PC-3 (cell line): ENCODE results near the gene LIPC. TPM values are rescaled to one million over a fixed set of nuclear protein-coding genes. Genes with fewer than 3 reads are reported as not detected.
A peak's percentile ranks its signal among the peaks of the same experiment; 100 is the strongest.

Experiments
- ATAC-seq: fragments of 200-7000 bp; cut with Tn5 transposase; 2 replicates; pipeline ENCODE4 v1.9.1; 2020; ENCODE audit warnings: mild to moderate bottlenecking, moderate library complexity
- BruUV-seq: library from RNA; stranded (reverse); fragments of 400-500 nt; replicated peaks from 2 replicates; lab custom pipeline; 2021; lab: Mats Ljungman, UMichigan
- CTCF ChIA-PET: fragments of 300-600 bp; sonication (Branson Sonifier 250); formaldehyde crosslinking; loops from one replicate; lab custom pipeline; 2022; ENCODE audit warnings: antibody characterized with exemption; lab: Charles Lee
- POLR2A ChIA-PET: fragments of 300-600 bp; sonication (Branson Sonifier 250); formaldehyde crosslinking; loops from one replicate; lab custom pipeline; 2022; ENCODE audit warnings: antibody characterized with exemption; ENCODE audit not compliant: unreplicated experiment; lab: Charles Lee
- DNase-seq: peaks from one replicate; pipeline ENCODE4 v3.0.0-alpha.2; 2015
- H2AFZ ChIP-seq: fragments of 300-600 bp; sonication (generic); 2 replicates; pipeline ENCODE4 v1.6.0; 2016; ENCODE audit warnings: antibody characterized with exemption, low read length
- H3F3A ChIP-seq: fragments of 300-600 bp; sonication (generic); one replicate; pipeline ENCODE4 v1.6.0; 2017; ENCODE audit warnings: antibody characterized with exemption, low read length, control low read depth, mild to moderate bottlenecking; ENCODE audit not compliant: unreplicated experiment
- H3K27ac ChIP-seq: fragments of 300-600 bp; sonication (generic); 2 replicates; pipeline ENCODE4 v1.5.1; 2016; ENCODE audit warnings: mild to moderate bottlenecking, low read length
- H3K27me3 ChIP-seq: fragments of 300-600 bp; sonication (generic); 2 replicates; pipeline ENCODE4 v1.6.1; 2016; ENCODE audit warnings: low read length, mixed read lengths
- H3K36me3 ChIP-seq: fragments of 300-600 bp; sonication (generic); 2 replicates; pipeline ENCODE4 v1.6.1; 2016; ENCODE audit warnings: low read depth, mixed run types, low read length, mixed read lengths
- H3K4me1 ChIP-seq: fragments of 300-600 bp; sonication (generic); 2 replicates; pipeline ENCODE4 v1.5.1; 2016; ENCODE audit warnings: low read length; ENCODE audit not compliant: insufficient read depth
- H3K4me2 ChIP-seq: fragments of 300-600 bp; sonication (generic); 2 replicates; pipeline ENCODE4 v1.6.0; 2016; ENCODE audit warnings: low read length
- H3K4me3 ChIP-seq: fragments of 300-600 bp; sonication (generic); 2 replicates; pipeline ENCODE4 v1.5.1; 2016; ENCODE audit warnings: mild to moderate bottlenecking, low read length, mixed read lengths
- H3K79me2 ChIP-seq: fragments of 300-600 bp; sonication (generic); 2 replicates; pipeline ENCODE4 v1.6.1; 2017; ENCODE audit warnings: low read length, mixed read lengths
- H3K9ac ChIP-seq: fragments of 300-600 bp; sonication (generic); 2 replicates; pipeline ENCODE4 v1.6.0; 2016; ENCODE audit warnings: mild to moderate bottlenecking, low read length
- H3K9me2 ChIP-seq: fragments of 300-600 bp; sonication (generic); replicated peaks from 2 replicates; pipeline ENCODE4 v1.6.1; 2016; ENCODE audit warnings: mixed run types, low read length, mixed read lengths
- H3K9me3 ChIP-seq: fragments of 300-600 bp; sonication (generic); 2 replicates; pipeline ENCODE4 v1.6.1; 2016; ENCODE audit warnings: low read length, mixed read lengths
- H4K20me1 ChIP-seq: fragments of 300-600 bp; sonication (generic); 2 replicates; pipeline ENCODE4 v1.6.1; 2016; ENCODE audit warnings: low read length, mixed read lengths
- EZH2 ChIP-seq: fragments of 300-600 bp; sonication (generic); IDR thresholded peaks from one replicate; pipeline ENCODE4 v1.6.1; 2017; ENCODE audit warnings: antibody characterized with exemption, mild to moderate bottlenecking, low read length; ENCODE audit not compliant: unreplicated experiment
- EZH2phosphoT487 ChIP-seq: fragments of 300-600 bp; sonication (generic); IDR thresholded peaks from 2 replicates; pipeline ENCODE4 v1.6.1; 2018; ENCODE audit warnings: mild to moderate bottlenecking, antibody characterized with exemption, low read length, borderline replicate concordance
- intact Hi-C: fragments of 100-400 bp; cut with micrococcal nuclease; formaldehyde crosslinking; loops from 2 replicates; pipeline ENCODE4 v1.9.0; 2023
- total RNA-seq: library from RNA; depleted of rRNA; stranded (reverse); fragments of >200 nt; gene quantifications from 2 replicates; pipeline ENCODE4 v1.2.3, GENCODE V29; 2014
- TF ChIP-seq, protein P1 (sequence below): fragments of 300-600 bp; sonication (generic); conservative IDR thresholded peaks from 2 replicates; pipeline ENCODE4 v1.5.1; 2017; ENCODE audit warnings: antibody characterized with exemption, low read depth, mild to moderate bottlenecking, low read length

LIPC gene
- total RNA-seq, 1 experiment from 2014 or later: not detected

DNA sequence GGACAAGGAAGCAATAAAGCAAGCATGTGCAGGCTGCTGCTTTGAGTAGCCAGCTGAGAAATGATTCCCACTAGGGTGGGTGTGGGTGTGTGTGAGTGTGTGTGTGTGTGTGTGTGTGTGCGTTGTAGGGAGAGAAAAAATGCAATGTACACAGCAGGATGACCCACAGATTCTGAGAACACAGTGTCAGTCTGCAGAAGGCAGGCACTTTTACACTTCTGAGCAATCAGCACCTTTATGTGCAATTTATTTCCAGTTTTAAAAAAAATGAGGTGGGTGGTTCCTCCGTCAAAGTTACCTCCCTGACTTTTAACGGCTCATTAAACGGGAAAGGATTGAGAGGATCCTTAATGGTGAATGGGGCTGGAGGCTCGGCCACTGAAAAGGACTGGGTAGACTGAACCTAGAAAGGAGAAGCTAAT is 38.5 kb upstream of the LIPC start:
- ChIA-PET POLR2A (interaction anchor here (0.5 kb wide), 1 partner anchor 17 kb away, joined by 4 read pairs; no protein-coding TSS in a partner anchor), CTCF (no interaction called here)
- Histone ChIP-seq H3K27ac (peak overlapping the region; percentile 32; the same call in 1 of the 2 replicates), H3K79me2 (no peaks in the 10 kb centered on the region), H3K9me3 (no peaks in the 10 kb centered on the region), H3K9me2 (no peaks in the 10 kb centered on the region), H3K36me3 (no peaks in the 10 kb centered on the region), H3K4me1 (peaks cover 22% of the 10 kb centered on the region), H3K27me3 (no peaks in the 10 kb centered on the region), H3K9ac (no peak overlapping the region), H3K4me2 (no peak overlapping the region), H3K4me3 (no peak overlapping the region), H2AFZ (no peak overlapping the region), H4K20me1 (no peaks in the 10 kb centered on the region), H3F3A (peaks cover 5% of the 10 kb centered on the region)
- no peak for ATAC-seq
- no TSS peak for BruUV-seq
- intact Hi-C loops: no loop called here
- TF ChIP-seq EZH2phosphoT487: no peak
- TF ChIP-seq, protein P1, sequence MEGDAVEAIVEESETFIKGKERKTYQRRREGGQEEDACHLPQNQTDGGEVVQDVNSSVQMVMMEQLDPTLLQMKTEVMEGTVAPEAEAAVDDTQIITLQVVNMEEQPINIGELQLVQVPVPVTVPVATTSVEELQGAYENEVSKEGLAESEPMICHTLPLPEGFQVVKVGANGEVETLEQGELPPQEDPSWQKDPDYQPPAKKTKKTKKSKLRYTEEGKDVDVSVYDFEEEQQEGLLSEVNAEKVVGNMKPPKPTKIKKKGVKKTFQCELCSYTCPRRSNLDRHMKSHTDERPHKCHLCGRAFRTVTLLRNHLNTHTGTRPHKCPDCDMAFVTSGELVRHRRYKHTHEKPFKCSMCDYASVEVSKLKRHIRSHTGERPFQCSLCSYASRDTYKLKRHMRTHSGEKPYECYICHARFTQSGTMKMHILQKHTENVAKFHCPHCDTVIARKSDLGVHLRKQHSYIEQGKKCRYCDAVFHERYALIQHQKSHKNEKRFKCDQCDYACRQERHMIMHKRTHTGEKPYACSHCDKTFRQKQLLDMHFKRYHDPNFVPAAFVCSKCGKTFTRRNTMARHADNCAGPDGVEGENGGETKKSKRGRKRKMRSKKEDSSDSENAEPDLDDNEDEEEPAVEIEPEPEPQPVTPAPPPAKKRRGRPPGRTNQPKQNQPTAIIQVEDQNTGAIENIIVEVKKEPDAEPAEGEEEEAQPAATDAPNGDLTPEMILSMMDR: no peak
- TF ChIP-seq EZH2: no peak
- no peak for DNase-seq

DNA sequence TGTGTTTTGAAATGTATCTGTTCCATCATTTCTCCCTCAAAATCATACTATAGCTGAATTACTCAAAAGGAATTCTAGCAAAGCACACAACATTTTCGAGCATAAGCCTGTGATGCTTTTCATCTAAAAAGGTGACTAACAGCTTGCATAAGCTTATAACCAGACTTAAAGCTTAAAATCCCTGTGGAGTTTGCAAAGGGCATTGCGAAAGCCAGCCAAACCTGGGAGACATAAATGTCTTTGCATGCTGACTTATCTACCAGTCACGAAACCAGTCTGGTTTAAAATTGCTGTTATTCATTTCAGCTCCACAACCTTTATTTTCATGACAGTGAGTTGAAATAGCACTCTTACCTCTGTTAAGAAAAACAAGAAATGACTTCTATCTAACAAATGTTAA is 35.6 kb upstream of the LIPC start:
- peak overlapping the region; percentile 59 for H3K4me2 ChIP-seq
- H3K36me3 ChIP-seq: no peaks in the 10 kb centered on the region
- H3F3A ChIP-seq: peaks cover 5% of the 10 kb centered on the region
- no peak overlapping the region for H3K9ac ChIP-seq
- peak overlapping the region; percentile 62 for H3K27ac ChIP-seq
- H2AFZ ChIP-seq: peak overlapping the region; percentile 29
- H3K27me3 ChIP-seq: no peaks in the 10 kb centered on the region
- no peak for TF ChIP-seq EZH2phosphoT487
- no peak for TF ChIP-seq EZH2
- TF ChIP-seq, protein P1: no peak
- peaks cover 17% of the 10 kb centered on the region for H3K4me1 ChIP-seq
- H3K79me2 ChIP-seq: no peaks in the 10 kb centered on the region
- H3K9me2 ChIP-seq: no peaks in the 10 kb centered on the region
- H4K20me1 ChIP-seq: no peaks in the 10 kb centered on the region
- ChIA-PET POLR2A (no interaction called here), CTCF (no interaction called here)
- ATAC-seq (no peak; the same call in 1 of the 2 replicates), DNase-seq (peak; percentile 82)
- BruUV-seq: no TSS peak
- intact Hi-C loops: no loop called here
- no peaks in the 10 kb centered on the region for H3K9me3 ChIP-seq
- H3K4me3 ChIP-seq: no peak overlapping the region

DNA sequence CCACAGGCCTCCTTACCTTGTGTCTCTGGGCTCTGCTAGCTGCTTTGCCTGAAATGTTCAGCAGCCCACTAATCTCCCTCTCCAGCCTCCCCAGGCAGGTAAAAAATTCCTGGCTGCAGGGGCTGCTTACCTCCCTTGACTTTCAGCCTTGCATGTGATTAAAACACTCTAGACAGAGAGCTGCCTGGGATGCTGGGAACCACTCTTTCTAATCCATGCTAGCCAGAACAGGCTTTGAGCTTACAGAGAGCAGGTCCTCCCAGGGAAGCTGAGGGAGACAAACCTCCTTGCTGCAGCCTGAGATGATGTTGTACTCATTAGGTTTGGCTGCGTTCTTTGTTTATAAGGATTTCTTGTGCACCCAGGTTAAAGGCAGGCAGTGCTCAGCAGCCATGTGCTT is 33.7 kb upstream of the LIPC start:
- ATAC-seq: no peak
- Histone ChIP-seq H3F3A (peaks cover 5% of the 10 kb centered on the region), H3K9ac (no peak overlapping the region), H4K20me1 (no peaks in the 10 kb centered on the region), H3K9me2 (no peaks in the 10 kb centered on the region), H3K79me2 (no peaks in the 10 kb centered on the region), H3K4me2 (no peak overlapping the region), H3K27me3 (no peaks in the 10 kb centered on the region), H3K4me1 (peaks cover 17% of the 10 kb centered on the region), H3K9me3 (no peaks in the 10 kb centered on the region), H3K4me3 (no peak overlapping the region), H3K27ac (no peak overlapping the region), H2AFZ (no peak overlapping the region), H3K36me3 (no peaks in the 10 kb centered on the region)
- POLR2A ChIA-PET: no interaction called here
- TF ChIP-seq EZH2 (no peak), EZH2phosphoT487 (no peak)
- TF ChIP-seq, protein P1: no peak
- BruUV-seq: no TSS peak
- no peak for DNase-seq
- CTCF ChIA-PET: interaction anchor here (0.7 kb wide), 1 partner anchor 114 kb away, joined by 3 read pairs; no protein-coding TSS in a partner anchor
- intact Hi-C loops: no loop called here
